NCI-H2081 (cell line): ENCODE results near the gene TBC1D10B.

Experiments used
- DNase-seq, 2 experiments: peaks; one replicate each; lab custom pipeline; 2025; lab: John Stamatoyannopoulos, UW

Gene TBC1D10B

DNA sequence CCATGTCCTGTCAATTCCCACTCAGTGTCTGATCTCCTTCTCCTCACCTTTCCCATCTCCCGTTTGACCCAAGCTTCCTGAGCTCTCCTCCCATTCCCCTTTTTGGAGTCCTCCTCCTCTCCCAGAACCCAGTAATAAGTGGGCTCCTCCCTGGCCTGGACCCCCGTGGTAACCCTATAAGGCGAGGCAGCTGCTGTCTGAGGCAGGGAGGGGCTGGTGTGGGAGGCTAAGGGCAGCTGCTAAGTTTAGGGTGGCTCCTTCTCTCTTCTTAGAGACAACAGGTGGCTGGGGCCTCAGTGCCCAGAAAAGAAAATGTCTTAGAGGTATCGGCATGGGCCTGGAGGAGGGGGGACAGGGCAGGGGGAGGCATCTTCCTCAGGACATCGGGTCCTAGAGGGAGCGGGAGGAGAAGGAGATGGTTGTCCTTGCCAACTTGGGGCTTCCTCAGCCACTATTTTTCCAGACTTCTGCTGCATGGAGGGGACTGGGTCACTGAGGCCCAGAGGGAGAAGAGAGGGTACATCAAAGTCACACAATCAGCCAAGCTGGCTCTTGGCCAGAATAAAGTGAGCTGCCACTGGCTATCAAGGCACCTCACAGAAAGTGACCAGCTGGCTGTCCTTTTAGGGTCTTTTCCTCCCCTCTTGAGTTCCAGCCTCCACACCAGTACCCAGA lies 1.9 kb upstream of the TBC1D10B start:
- DNase-seq, result no peak

GRCh38 chr16:30371248-30371816 lies 1.0 kb upstream of the TBC1D10B start:
- DNase-seq, result no peak

- no peak for DNase-seq
These were observed 297 bp downstream of the TBC1D10B start for GRCh38 chr16:30369938-30370455.

GRCh38 chr16:30369091-30369937 lies 980 bp downstream of the TBC1D10B start:
- DNase-seq, result no peak

DNA sequence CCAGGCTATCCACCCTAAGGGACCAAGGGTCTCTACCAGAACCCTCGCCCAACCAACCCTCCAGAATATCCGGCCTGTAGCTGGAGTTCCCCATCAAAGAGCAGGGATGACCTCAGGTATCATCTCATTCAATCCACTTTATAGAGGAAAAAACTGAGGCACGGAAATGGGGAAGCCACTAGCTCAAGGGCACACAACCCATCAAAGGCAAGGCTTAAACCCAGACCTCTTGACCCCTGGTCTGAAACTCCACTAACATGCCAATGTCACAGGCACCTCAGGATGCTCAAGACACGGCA lies 1.6 kb downstream of the TBC1D10B start:
- no peak for DNase-seq

- no peak for DNase-seq
These were observed 2.0 kb downstream of the TBC1D10B start for GRCh38 chr16:30368122-30368791.

DNA sequence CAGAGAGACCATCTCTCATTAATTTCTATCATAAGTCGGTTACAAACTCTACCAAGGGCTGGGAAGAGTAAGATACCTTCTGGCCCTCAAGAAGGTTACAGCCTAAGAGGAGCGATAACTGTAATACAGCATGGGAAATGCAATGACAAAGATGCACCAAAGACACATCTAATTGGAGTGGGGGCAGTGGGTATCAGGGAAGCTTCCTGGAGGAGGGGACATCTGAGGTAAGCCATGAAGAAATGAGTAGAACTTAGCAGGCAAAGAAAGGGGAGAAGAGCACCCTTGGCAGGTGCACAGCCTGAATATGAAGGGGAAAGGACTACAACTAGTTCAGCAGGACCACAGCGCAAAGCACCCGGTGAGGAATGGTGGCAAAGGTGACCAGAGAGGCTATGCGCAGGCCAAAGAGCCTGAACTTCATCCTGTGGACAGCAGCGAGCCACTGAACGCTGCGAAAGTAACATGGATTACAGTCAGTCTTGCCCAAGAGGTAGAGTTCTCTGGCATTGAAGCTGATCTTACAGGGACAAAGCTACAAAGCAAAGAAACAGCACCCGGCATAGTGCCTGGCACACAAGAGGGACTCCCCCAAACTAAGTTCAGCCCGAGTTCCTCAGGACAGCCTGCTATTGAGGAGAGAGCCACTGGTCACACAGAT lies 2.8 kb downstream of the TBC1D10B start:
- no peak for DNase-seq

- DNase-seq, result no peak
These were observed 3.8 kb downstream of the TBC1D10B start for GRCh38 chr16:30366511-30366910.

GRCh38 chr16:30365200-30365599 lies 5.1 kb downstream of the TBC1D10B start:
- no peak for DNase-seq

- DNase-seq, result no peak
These were observed 9.1 kb downstream of the TBC1D10B start for GRCh38 chr16:30361180-30361579.

DNA sequence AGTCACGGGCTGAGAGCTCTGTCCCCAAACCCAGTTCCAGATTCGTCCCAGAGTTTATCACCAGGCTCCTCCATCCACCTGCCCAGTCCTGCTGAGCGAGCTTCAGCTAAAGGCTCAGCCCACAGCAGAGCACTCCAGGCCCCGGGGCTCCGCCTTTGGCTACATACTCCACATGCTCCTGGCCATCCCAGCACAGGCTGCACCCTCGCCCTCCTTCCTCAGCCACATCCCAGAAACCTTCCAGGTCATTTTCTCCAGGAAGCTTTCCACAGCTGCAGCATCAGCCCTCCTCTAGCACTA lies 10.5 kb downstream of the TBC1D10B start:
- no peak for DNase-seq

- no peak for DNase-seq
These were observed 11.1 kb downstream of the TBC1D10B start for GRCh38 chr16:30358990-30359870.

DNA sequence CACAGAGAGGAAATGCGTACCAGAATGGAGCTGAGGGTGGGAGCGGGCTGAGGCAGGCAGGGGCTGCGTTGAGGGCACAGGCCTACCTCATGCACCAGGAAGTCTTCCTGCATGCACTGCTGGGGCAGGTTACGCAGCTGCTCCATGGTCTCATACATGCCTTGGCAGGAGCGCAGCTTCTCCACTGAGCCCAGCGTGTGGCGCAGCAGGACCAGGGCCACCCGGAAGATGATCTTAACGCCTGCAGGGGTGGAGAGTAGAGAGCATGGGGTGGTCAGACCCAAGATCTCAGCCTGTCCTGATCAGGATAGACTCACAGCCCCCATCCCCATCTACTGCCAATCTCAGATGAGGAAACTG lies 11.7 kb downstream of the TBC1D10B start:
- DNase-seq, result no peak

DNA sequence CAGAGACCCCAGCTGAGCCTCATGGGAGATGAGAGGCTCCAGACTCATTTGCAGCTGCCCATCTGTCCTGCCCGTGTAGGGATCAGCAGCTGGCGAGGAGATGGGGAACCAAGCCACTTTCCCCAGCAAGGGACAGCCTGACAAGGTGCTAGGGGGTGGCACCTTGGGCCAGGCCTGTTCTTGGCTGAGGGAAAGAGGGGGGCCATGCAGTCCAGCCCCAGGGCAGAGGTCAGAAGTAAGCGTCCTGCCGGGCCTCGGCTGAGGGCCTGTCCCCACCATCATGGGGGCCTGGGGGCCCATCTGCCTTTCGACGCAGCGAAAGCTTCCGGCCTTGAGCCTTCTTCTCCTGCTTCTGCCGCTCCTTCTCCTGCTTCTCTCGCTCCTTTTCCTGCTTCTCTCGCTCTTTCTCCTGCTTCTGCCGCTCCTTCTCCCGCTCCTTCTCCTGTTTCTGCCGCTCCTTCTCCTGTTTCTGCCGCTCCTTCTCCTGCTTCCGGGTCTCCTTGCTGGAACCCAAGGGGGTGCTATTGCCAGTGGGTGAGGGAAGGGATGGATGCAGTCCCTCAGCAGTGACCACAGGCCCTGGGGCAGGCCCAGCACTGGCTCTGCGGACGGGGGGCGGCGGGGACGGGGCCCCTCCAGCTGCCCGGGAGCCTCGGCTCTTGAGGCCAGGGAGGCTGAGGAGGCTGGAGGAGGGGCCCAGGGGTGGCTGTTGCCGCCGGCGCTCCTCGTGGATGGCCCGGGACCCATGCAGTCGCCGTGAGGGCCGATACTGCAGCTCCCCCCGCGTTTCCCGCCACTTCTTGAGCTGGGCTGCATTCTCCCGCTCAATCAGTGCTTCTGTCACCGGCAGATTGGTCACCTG lies 12.3 kb downstream of the TBC1D10B start:
- no peak for DNase-seq

- DNase-seq, result no peak
These were observed 13.1 kb downstream of the TBC1D10B start for GRCh38 chr16:30357085-30357714.

DNA sequence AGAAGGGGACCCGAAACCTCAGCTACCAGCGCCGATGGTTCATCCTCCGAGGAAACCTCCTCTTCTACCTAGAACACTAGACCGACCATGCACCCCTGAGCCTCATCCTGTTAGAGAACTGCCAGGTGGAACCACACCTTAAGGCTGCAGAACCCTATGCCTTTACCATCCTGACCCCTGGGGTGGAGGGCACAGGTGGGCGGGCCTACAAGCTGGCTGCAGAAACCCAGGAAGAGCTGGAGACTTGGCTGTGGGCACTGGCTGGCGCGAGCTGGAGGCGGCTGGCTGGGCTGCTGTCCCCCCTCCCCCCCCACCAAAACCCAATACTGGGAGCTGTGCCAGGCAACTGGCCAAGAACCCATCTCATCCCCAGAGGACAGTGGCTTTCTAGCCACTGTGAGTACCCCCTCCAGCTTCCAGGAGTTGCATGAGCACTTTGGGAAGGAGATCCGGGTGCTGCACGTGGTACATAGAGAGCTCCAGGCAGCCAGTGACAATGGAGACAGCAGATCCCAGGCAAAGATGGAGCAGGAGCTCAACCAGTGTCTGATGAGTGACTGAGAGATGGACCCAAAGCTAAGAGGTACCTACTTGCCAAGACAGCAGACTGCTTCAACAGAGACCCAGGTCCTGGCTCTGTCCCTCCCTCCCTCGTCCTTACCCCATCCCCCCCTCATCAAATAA lies 13.8 kb downstream of the TBC1D10B start:
- no peak for DNase-seq

GRCh38 chr16:30355954-30356308 lies 14.4 kb downstream of the TBC1D10B start:
- no peak for DNase-seq

DNA sequence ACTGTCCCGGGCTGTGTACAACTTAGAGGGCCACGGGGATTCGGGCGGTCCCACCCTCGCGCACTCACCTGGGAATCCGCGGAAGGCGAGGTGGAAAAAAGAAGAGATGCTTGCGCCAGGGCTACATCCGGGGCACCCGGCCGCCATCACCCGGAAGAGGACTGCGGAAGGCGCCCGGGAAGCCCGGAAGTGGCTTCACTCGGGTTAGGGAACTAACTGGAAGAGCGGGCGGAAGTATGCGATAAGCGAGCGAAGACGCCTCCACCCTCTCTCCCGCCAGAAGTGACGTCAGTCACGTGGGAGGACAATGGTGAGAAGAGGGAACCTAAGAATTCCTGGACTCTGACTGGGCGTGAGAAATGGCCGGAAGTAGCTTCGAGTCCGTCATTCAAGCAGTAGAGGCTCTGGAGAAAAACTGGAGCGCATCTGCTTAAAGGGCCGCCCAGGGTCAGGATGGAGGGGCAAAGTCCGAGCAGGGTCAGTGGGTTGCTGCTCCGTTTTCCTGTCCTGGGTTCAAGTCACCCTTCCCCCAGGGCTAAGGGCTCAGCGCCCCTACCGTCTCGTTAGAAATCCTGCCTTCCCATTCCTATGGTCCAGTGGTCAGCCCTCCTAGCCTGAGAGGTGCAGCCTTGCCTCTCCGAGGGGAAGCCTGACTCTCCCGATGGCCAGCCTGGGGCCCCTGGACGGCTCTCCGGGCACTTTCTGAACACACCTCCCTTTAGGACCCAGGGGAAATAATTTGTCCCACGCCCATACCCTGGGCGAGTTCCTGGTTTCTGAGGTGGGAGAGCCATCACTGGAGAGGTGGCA lies 14.9 kb downstream of the TBC1D10B start, which contains the start of gene CD2BP2:
Gene CD2BP2, minus strand, starts transcription at position 165 of the 810 bp plus-strand sequence. CDS start 627 bp downstream, outside the sequence.
- DNase-seq, result peak; percentile 95
